K562 (cell line): ENCODE data around the gene CACNG7. TPM values are rescaled to one million over a fixed set of nuclear protein-coding genes. Genes with fewer than 3 reads are reported as not detected.

Experiments used
- CREBBP ChIP-seq: IDR thresholded peaks from one replicate; pipeline ENCODE4 v1.6.1; 2012; ENCODE audit warnings: low read depth, mild to moderate bottlenecking, control low read depth, inconsistent platforms, low read length
- CXXC5 ChIP-seq: fragments of 250-450 bp; sonication (Bioruptor Pico); IDR thresholded peaks from 2 replicates; pipeline ENCODE4 v1.8.0; 2022; ENCODE audit warnings: inconsistent platforms, mild to moderate bottlenecking, moderate library complexity
- E2F6 ChIP-seq, 2 experiments: IDR thresholded peaks; 2 replicates each; pipeline ENCODE4 v1.6.1; 2011; ENCODE audit warnings: borderline replicate concordance in 1 of 2, control low read depth in 1 of 2, low read depth in 1 of 2, low read length in 1 of 2, mild to moderate bottlenecking in 1 of 2, mixed read lengths in 1 of 2, moderate library complexity in 1 of 2; ENCODE audit not compliant: insufficient read depth in 1 of 2, insufficient read length in 1 of 2, poor library complexity in 1 of 2, severe bottlenecking in 1 of 2; ENCODE audit errors: extremely low read depth in 1 of 2
- ETV5 ChIP-seq: sonication (generic); formaldehyde crosslinking; IDR thresholded peaks from 2 replicates; pipeline ENCODE4 v1.4.0; 2020; ENCODE audit warnings: low read depth, mild to moderate bottlenecking, missing genetic modification reagents
- KAT8 ChIP-seq: fragments of 450-650 bp; IDR thresholded peaks from 2 replicates; pipeline ENCODE4 v1.6.1; 2016; ENCODE audit warnings: low read depth, mild to moderate bottlenecking
- KDM5B ChIP-seq: fragments of 200-600 bp; sonication (generic); IDR thresholded peaks from 2 replicates; pipeline ENCODE4 v1.6.1; 2012; ENCODE audit warnings: low read depth, mild to moderate bottlenecking, moderate library complexity, low read length, control low read depth, inconsistent platforms; ENCODE audit not compliant: insufficient replicate concordance
- LEF1 ChIP-seq: fragments of 450-650 bp; IDR thresholded peaks from 2 replicates; pipeline ENCODE4 v1.6.1; 2016; ENCODE audit warnings: mild to moderate bottlenecking
- NONO ChIP-seq, 2 experiments: fragments of 200-400 bp in 1 of 2; fragments of 450-650 bp in 1 of 2; formaldehyde crosslinking in 1 of 2; IDR thresholded peaks; 2 replicates each; pipeline ENCODE4 v1.6.1; 2017; ENCODE audit warnings: low read depth in 2 of 2, mild to moderate bottlenecking in 2 of 2, moderate library complexity in 2 of 2, low read length in 1 of 2
- NR1H2 ChIP-seq: sonication (generic); formaldehyde crosslinking; IDR thresholded peaks from 2 replicates; pipeline ENCODE4 v1.4.0; 2020; ENCODE audit warnings: mild to moderate bottlenecking, missing genetic modification reagents
- NR2C2 ChIP-seq, 2 experiments: fragments of 200-800 bp in 1 of 2; sonication (Bioruptor generic) in 1 of 2; sonication (generic) in 1 of 2; formaldehyde crosslinking in 1 of 2; IDR thresholded peaks; 2 replicates each; pipeline versions ENCODE4 v1.6.1 to v1.8.0; 2016 to 2022; ENCODE audit warnings: mild to moderate bottlenecking in 1 of 2, missing compliant biosample characterization in 1 of 2, missing genetic modification characterization in 1 of 2, missing genetic modification reagents in 1 of 2
- RFX7 ChIP-seq: fragments of 250-450 bp; sonication (Bioruptor Pico); IDR thresholded peaks from 2 replicates; pipeline ENCODE4 v1.5.1; 2021; ENCODE audit warnings: mild to moderate bottlenecking
- SNIP1 ChIP-seq: fragments of 450-650 bp; IDR thresholded peaks from 2 replicates; pipeline ENCODE4 v1.7.1; 2017; ENCODE audit warnings: low read depth, mild to moderate bottlenecking
- VEZF1 ChIP-seq: fragments of 200-800 bp; sonication (Bioruptor generic); IDR thresholded peaks from 2 replicates; pipeline ENCODE4 v1.6.1; 2017; ENCODE audit warnings: missing genetic modification characterization, missing compliant biosample characterization
- ZFP36 ChIP-seq: fragments of 150-350 bp; IDR thresholded peaks from 2 replicates; pipeline ENCODE4 v1.6.1; 2018; ENCODE audit warnings: low read length, low read depth; ENCODE audit not compliant: partially characterized antibody
- ZNF133 ChIP-seq: fragments of 250-450 bp; sonication (Bioruptor Pico); IDR thresholded peaks from 2 replicates; pipeline ENCODE4 v1.4.0; 2020; ENCODE audit warnings: mild to moderate bottlenecking
- ZNF3 ChIP-seq: fragments of 250-450 bp; sonication (Bioruptor Pico); IDR thresholded peaks from 2 replicates; pipeline ENCODE4 v1.5.0; 2021; ENCODE audit warnings: mild to moderate bottlenecking, moderate library complexity
- ZNF584 ChIP-seq: fragments of 200-800 bp; sonication (Bioruptor generic); IDR thresholded peaks from 2 replicates; pipeline ENCODE4 v1.6.1; 2016; ENCODE audit warnings: low read depth, mild to moderate bottlenecking, missing genetic modification characterization, missing compliant biosample characterization
- ZNF586 ChIP-seq: fragments of 450-650 bp; formaldehyde crosslinking; conservative IDR thresholded peaks from 2 replicates; pipeline ENCODE4 v1.4.0; 2020; ENCODE audit warnings: mild to moderate bottlenecking, moderate library complexity
- ZNF764 ChIP-seq: fragments of 250-450 bp; sonication (Bioruptor Pico); IDR thresholded peaks from 2 replicates; pipeline ENCODE4 v1.4.0; 2020; ENCODE audit warnings: low read depth, mild to moderate bottlenecking, moderate library complexity
- polyA plus RNA-seq, 8 experiments: library from polyadenylated mRNA; depleted of rRNA in 4 of 8; stranded (reverse) in 5 of 8; unstranded in 3 of 8; fragments of >200 nt; fragmentation: Nextera tagmentation in 2 of 8; fragmentation: Illumina TruSeq in 1 of 8; extraction: Ambion mirVana in 2 of 8; extraction: Trizol in 1 of 8; gene quantifications; 2 replicates each; pipeline versions ENCODE4 v1.2.1 to v1.2.3, GENCODE V29; 2011 to 2014; ENCODE audit warnings: inconsistent platforms in 1 of 8, missing spikeins in 1 of 8
- total RNA-seq, 7 experiments: library from RNA; depleted of rRNA in 6 of 7; stranded (reverse); fragments of >200 nt in 6 of 7; fragmentation: Illumina TruSeq in 2 of 7; extraction: Trizol in 2 of 7; gene quantifications; 2 replicates each; pipeline versions ENCODE4 v1.2.1 to v1.2.3, GENCODE V29; 2011 to 2021; ENCODE audit warnings: low replicate concordance in 1 of 7
- TF ChIP-seq, protein P1 (sequence below): fragments of 450-650 bp; formaldehyde crosslinking; IDR thresholded peaks from 2 replicates; pipeline ENCODE4 v1.4.0; 2020; ENCODE audit warnings: mild to moderate bottlenecking, moderate library complexity
- TF ChIP-seq, protein P2 (sequence below): fragments of 250-450 bp; sonication (Bioruptor Pico); IDR thresholded peaks from 2 replicates; pipeline ENCODE4 v1.8.0; 2021; ENCODE audit warnings: mild to moderate bottlenecking, moderate library complexity

The CACNG7 gene
- total and polyA plus RNA-seq, 9 of the 15 experiments (the other 6 are each of a cell fraction or from before 2014, with no cell fraction given), result not detected

GRCh38 chr19:53879140-53880081 lies 29.7 kb upstream of the CACNG7 start (continued):
- TF ChIP-seq CXXC5 (CRISPR knock-in tag), result peak; percentile 86
- no peak for TF ChIP-seq NR2C2 (CRISPR knock-in tag; IDR thresholded peaks at IDR 0.05)
- TF ChIP-seq NR2C2 (tag; IDR thresholded peaks at IDR 0.05), result 0 out of 2 replicates have a peak, but pooled peaks have one; percentile 36
- no peak for TF ChIP-seq ZNF3 (CRISPR knock-in tag)
- TF ChIP-seq NR1H2, result no peak
- TF ChIP-seq ZNF133, result no peak
- no peak for TF ChIP-seq LEF1
- TF ChIP-seq KAT8, result no peak
- TF ChIP-seq, protein P1, sequence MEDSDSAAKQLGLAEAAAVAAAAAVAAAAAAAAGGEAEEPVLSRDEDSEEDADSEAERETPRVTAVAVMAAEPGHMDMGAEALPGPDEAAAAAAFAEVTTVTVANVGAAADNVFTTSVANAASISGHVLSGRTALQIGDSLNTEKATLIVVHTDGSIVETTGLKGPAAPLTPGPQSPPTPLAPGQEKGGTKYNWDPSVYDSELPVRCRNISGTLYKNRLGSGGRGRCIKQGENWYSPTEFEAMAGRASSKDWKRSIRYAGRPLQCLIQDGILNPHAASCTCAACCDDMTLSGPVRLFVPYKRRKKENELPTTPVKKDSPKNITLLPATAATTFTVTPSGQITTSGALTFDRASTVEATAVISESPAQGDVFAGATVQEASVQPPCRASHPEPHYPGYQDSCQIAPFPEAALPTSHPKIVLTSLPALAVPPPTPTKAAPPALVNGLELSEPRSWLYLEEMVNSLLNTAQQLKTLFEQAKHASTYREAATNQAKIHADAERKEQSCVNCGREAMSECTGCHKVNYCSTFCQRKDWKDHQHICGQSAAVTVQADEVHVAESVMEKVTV (CRISPR knock-in tag), result no peak
- TF ChIP-seq RFX7 (CRISPR knock-in tag), result no peak
- TF ChIP-seq E2F6 (IDR thresholded peaks at IDR 0.05; ENCODE audit: borderline replicate concordance in 1 of 2, extremely low read depth in 1 of 2, insufficient read depth in 1 of 2, insufficient read length in 1 of 2, low read depth in 1 of 2, low read length in 1 of 2, poor library complexity in 1 of 2, severe bottlenecking in 1 of 2), result peak in 1 of 2 experiments; percentile 18
- TF ChIP-seq KDM5B, result no peak
- TF ChIP-seq ZNF584 (CRISPR knock-in tag), result 0 out of 2 replicates have a peak, but pooled peaks have one; percentile 25
- TF ChIP-seq SNIP1, result no peak
- peak; percentile 50; the same call in 1 of the 2 replicates for TF ChIP-seq VEZF1 (CRISPR knock-in tag)
- no peak for TF ChIP-seq NONO (IDR thresholded peaks at IDR 0.05; ENCODE audit: low read depth in 2 of 2, low read length in 1 of 2)
- TF ChIP-seq ZFP36, result no peak
- no peak for TF ChIP-seq ZNF586 (CRISPR knock-in tag)
- TF ChIP-seq CREBBP, result no peak
- no peak for TF ChIP-seq ZNF764
- no peak for TF ChIP-seq ETV5 (CRISPR knock-in tag)
- TF ChIP-seq, protein P2, sequence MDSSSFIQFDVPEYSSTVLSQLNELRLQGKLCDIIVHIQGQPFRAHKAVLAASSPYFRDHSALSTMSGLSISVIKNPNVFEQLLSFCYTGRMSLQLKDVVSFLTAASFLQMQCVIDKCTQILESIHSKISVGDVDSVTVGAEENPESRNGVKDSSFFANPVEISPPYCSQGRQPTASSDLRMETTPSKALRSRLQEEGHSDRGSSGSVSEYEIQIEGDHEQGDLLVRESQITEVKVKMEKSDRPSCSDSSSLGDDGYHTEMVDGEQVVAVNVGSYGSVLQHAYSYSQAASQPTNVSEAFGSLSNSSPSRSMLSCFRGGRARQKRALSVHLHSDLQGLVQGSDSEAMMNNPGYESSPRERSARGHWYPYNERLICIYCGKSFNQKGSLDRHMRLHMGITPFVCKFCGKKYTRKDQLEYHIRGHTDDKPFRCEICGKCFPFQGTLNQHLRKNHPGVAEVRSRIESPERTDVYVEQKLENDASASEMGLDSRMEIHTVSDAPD (CRISPR knock-in tag), result no peak
